NCI-H345 (cell line): ENCODE results near the gene TSPAN32.

ENCODE experiments used
- DNase-seq: peaks from one replicate; lab custom pipeline; 2025; lab: John Stamatoyannopoulos, UW

Gene TSPAN32, protein sequence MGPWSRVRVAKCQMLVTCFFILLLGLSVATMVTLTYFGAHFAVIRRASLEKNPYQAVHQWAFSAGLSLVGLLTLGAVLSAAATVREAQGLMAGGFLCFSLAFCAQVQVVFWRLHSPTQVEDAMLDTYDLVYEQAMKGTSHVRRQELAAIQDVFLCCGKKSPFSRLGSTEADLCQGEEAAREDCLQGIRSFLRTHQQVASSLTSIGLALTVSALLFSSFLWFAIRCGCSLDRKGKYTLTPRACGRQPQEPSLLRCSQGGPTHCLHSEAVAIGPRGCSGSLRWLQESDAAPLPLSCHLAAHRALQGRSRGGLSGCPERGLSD

DNA sequence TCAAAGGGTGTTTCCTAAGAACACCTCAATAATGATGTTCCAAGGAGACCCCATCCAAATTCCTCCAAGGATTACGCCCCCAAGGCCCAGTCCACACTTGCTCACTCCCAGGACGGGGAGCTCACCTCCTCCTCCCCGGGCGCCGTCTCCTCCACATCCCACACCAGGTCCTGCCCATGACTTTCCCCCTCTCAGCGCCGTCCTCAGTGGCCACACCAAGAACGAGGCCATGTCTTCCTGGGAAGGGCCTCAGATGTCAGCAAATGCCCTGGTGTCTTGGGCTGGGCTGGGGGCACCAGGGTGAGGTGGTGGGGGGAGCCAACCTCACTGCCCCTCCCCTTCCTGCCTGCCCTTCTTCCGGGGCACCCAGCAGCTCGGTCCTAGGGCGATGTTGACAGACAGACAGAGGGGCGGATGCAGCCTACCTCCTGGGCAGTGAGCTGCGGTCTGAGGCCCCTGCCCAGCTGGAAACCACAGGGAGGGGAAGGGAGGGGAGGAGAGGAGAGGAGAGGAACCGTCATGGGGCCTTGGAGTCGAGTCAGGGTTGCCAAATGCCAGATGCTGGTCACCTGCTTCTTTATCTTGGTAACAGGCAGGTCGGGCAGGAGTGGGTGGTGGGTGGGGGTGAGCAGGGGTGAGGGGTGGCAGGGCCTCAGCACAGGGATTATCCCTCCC, at the start of gene TSPAN32, which contains the start of gene C11orf21:
Gene TSPAN32, plus strand, starts transcription at position 383 of the 675 bp plus-strand sequence. Its CDS starts 137 bp downstream, at position 520.
Gene C11orf21, minus strand, starts transcription at position 288 of the 675 bp plus-strand sequence. Its CDS starts 110 bp downstream, at position 178.
- DNase-seq: no peak

DNA sequence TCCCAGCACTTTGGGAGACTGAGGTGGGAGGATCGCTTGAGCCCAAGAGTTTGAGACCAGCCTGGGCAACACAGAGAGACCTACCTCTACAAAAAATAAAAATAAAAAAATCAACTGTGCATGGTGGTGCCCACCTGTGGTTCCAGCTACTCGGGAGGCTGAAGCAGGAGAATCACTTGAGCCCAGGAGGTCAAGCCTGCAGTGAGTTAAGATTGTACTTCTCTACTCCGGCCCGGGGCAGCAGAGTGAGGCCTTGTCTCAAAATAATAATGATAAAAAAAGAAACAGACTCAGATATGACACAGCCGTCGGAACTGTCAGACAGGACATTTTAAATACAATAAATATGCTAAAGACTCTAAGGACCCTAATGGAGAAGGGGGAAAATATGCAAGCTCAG, 49.8 kb upstream of the TSPAN32 start:
- DNase-seq: no peak

DNA sequence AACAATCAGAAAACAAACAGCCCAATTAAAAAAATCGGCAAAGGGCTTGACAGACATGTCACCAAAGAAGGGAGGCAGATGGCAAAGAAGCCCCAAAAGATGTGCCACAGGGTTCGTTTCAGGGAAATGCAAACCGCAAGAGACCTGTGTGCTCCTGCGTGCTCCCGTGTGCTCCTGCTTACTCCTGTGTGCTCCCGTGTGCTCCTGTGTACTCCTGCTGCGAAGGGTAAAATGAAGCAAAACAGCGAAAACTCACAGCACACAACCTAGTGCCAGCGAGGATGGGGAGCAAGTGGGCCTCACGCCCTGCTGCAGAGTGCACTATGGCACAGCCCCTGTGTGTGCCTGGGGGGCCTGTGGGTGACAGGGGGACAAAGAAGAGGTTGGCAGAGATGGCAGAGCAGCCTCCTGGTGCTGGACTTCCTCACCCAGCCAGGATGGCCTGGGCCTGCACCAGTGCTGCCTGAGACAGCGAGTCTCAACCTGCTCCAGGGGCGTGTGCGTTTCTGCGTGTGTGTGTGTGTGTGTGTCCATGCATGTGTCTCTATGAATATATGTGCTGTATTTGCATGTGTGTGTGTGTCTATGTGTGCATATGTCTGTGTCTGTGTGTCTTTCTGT, 45.4 kb upstream of the TSPAN32 start:
- DNase-seq: no peak

DNA sequence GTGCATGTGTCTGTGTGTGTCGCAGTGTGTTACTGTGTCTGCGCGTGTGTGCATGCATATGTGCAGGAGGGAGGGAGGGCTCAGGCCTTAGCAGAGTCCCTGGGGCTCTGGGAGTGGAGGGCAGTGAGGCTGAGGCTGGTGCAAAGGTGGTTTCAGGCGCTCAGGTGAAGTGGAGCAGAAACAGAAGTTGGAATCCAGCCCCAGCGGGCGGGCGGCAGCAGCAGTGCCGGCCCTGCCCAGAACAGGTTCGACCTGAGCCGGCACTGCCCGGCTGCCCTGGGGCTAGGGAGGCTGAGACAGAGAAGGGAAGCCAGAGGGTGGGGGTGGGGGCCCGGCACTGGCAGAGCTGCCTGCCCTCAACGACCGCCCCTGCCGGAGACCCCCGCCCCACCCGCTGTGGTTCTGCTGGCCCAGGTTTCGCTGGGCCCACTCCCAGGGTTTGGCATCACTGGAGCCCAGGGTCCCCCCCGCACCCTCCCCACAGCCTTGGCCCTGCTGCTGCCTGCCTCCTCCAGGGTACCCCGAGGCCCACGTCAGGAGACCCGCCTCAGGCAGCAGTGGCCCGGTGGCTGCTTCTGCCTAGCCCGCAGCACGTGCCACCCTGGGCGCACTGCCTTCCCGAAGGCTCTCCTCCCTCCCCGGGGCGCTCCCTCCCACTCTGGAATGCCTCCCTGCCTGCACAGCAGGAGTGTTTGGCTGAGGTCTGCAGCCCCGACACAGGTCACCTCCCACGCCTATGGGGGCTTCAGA, 44.7 kb upstream of the TSPAN32 start:
- DNase-seq: no peak

DNA sequence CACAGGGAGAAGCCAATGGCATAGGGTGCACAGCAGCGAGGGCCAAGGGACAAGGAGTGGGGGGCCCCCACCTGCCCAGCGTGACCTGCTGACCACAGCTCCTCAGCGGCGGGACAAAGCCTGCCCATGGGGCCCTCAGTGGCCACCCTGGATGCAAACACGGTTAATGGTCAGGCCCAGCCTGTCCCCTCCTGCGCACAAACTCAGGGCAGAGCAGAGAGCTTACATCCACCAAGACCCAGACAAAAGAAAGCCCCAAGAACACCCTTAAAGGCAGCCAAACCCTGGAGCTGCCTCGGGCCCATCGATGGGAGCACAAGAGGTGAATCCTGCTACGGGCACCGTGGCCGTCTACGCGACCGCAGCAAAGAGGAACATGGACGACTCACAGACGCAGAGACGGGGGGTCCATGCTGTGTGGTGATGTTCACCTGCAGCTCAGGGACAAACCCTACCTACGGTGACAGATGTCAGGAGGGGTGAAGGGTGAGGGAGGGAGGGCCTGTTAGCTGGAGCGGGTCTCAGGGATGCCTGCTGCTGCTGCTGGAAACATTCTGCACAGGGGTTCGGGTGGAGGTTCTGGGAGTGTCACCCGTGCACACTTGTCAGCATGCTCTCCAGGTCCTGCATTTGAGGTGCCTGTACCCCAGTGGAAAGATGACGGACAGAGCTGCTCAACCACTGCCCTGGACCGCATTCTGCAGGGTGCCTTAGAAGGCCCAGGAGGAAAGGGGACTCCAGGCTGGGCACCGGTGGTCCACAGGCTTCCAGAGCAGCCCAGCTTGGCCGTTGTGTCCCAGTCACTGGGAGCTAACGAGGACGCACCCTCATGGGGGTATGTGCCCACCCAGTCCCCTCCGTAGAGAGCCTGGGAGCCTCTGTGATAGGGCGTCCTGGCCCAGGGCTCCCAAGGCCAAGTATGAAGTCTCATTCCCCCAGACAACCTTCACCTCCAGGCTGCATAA, 43.0 kb upstream of the TSPAN32 start:
- DNase-seq: no peak

DNA sequence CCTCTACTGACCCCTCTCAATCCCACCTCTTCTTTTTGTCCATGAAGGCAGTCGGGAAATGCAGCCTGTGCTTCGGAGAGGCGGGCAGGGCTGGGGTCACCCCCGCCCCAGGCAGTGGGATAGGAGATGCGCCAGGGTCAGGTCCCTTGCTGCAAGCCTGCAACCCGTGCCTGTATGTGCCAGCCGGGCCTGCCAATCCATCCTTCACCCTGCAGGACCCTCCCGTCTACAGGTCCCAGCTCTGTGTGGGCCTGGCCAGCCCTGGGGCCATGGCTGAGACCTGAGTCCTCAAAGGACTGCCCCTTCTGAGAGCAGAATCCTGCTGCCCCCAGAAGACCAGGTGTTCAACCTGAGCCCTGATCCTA, 42.4 kb upstream of the TSPAN32 start:
- no peak for DNase-seq

DNA sequence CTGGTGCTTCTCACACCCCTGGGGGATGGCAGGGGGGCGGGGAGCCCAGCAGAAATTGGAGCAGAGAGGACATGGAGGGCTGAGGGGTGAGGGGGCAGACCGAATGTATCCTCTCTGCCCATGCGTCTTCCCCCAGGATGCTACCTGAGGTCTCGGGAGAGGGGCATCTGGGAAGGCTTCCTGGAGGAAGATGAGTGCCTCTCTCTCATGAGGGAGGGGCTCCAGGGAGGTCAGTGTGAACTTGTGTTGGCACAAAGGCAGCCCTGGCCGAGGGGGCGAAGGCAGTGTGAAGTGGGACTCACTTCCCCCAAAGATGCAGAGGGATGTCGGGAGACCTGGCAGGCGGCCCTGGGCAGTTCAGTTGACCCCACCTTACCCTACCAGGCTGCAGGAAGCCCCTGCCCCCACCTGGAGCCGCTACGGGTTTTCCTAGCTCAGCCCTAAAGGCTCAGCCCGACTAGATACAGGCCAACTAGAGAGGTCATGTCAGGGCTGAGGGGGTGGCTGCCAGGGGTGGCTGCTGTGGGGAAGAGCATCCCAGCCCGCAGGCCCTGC, 41.8 kb upstream of the TSPAN32 start:
- no peak for DNase-seq

DNA sequence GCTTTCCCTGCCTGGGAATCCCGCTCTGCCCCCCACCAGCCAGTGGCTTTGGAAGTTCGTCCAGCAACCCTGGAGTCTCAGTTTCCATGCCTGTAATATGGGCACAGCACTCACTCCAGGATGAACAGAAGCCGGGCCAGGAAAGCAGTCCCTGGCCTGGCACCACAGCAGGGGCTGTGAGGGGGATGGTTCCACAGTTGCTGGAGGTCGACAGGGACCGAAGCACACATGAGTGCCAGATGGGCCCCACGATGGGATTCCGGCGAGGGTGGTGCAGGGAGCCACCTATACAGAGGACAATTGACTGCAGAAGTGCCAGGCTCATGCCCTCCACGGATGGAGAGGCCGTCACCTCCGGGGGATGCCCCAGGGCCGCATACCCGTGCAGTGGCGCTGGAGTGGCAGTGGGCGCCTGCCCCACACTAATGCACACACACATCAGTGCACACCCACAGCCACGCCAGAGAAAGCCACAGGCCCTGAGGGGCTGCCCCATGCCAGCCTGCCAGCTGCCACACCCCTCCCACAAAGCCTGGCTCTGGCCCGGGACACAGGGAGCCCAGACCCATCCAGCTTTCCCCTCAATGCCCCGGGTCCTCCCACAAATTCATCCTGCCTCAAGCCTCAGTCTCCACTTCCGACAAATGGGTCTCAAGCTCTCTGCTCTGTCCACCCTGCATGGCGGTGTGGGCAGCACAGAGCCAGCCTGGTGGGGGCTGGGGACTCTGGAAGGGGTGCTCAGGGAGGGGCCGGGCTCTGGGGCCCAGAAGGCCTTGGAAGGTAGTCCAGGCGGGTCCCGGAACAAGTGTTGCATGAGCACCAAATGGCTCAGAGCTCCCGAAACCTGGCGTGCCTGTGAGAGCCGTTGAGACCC, 41.1 kb upstream of the TSPAN32 start:
- no peak for DNase-seq

DNA sequence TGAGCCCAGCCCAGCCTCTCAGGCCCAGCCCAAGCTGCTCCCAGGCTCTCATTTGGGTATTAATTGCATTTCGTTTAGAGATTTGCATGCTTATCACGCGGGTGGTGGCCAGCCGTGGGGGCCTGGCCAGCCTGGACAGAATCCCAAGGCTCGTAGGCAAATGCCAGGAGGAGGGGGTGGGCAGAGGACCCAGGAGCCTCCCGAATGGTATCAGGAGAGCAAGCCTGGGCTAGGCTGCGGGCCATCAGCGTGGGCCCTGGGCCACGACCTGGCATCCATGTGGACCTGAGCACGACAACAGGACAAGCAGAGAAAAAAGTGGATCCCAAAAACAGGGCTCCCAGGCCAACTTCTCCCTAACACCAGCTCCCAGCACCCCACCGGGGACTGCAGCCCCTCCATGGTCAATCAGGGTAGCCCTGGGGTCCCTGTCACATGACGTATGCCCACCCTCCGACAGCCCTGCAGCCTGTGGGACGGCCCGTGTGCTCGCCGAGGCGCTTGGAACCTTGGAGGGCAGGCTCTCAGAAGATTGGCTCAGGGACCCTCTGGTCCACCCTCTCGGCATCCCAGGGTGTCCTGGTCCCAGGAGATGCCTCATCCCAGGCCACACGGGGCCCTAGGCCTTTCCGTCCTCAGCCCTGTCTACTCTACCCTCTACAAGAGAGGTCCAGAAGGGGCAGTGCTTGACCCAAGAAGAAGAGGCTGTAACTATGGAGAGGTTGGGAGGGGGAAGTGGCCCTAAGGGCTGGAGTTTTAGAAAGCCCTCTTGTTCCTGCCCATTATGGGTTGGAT, 40.2 kb upstream of the TSPAN32 start:
- DNase-seq: no peak

DNA sequence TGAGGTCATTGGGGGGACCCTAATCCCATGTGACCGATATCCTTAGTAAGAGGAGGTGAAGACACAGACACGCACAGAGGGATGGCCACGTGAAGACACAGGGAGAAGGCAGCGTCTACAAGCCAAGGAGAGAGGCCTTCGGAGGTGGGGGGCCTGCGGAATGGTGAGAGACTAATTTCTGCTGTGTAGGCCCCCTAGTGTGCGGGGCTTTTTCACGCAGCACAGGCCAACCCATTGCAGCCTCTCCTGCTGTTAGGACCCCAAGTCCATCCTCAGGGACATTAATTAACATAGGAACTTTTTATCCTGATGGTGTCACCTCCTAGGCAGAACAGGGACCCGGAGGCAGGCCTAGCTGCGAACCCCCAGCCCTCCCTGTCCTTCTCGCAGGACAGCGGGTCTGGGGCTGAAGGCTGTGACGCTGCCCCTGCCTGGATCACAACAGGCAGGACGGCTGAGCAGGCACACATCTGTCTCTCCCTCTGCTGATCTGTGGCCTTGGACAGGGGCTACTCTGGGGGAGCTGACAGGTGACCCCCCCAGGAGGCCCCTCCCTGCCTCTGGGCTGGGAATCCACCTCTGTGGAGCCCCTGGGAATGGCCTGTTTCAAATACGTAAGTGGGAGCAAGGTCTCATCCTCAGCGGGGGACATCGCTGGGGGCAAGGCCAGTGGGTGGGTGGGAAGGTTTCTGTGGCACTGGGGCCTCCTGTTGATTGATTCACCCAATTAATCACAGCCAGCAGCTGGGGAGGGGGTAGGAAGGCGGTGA, 39.3 kb upstream of the TSPAN32 start:
- DNase-seq: no peak

DNA sequence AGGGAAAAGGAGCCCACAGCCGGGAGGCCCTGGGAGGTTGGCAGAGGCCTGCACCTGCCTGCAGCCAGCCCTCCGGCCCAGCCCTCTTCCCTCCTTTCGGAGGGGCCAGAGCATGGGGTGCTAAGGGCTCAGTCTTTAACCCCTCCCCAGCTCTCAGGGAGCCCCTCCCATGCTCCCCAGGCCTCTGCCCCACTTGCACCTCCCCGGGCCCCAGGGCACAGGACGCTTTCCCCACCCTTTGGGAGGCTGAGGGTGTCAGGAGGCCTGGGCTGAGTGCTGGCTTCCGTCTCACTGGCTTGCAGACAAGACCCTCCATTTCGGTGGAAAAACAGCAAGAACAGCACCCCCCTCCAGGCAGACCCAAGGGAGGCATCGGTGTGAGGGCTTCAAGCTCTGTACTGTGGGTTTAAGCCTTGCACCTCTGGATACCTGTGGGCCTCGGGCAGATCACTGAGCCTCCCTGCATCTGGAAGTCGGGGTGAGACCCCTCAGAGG, 38.7 kb upstream of the TSPAN32 start:
- DNase-seq: no peak

DNA sequence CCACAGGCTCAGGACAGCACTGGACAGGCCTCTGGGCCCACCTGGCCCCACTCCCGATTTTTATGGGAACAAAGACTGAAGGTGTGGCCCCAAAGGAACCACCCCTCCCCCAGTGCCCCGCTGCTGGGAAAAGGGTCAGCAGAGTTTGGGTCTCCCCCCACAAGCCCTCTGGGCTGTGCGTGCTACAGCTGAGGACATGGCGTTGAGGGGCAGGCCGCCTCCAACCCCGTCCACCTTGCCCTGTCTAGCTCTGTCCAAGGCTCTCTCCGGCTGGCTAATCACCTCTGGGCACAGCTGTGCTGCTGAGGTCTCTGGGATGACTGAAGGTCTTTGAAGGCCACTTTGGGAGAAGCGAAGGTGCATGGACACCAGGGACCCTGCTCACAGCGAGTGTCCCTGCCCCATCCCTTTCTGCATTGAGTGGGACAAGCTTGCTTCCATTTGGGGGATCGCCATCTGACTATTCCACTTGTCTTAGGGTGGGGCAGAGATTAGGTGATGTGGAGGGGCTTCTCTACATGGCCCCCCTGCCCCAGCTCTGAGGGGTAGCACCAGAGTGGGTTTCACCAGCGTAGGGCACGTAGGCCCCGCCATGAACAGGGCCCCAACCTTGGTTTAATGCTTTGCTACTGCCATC, 38.0 kb upstream of the TSPAN32 start:
- no peak for DNase-seq

DNA sequence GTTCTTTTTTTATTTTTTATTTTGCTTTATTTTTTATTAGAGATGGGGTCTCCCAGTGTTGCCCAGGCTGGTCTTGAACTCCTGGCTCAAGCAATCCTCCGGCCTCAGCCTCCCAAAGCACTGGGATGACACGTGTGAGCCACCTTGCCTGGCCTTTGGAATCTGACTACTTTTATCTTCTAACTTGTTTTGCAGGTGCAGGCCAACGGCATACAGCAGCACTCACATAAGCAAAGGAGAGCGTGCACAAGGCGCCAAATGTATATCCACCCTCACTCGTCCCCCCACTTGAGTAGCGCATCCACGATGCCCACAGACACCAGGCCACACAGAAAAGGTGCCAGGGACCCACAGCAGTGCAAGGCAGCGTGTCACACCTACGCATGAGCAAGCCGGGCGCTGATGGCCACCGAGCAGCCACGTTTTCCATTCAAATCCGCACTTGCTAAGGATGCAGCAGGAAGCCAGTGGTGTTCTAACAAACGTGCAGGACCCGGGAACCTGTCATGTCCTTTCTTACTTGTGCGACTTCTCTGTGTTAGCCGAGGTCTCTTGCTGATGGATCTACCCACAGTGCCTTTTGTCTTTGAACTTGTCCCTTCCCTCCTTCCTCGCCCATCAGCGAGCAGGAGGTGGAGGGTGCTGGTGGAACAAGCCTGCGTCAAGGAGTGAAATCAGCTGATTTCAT, 37.3 kb upstream of the TSPAN32 start:
- DNase-seq: no peak

DNA sequence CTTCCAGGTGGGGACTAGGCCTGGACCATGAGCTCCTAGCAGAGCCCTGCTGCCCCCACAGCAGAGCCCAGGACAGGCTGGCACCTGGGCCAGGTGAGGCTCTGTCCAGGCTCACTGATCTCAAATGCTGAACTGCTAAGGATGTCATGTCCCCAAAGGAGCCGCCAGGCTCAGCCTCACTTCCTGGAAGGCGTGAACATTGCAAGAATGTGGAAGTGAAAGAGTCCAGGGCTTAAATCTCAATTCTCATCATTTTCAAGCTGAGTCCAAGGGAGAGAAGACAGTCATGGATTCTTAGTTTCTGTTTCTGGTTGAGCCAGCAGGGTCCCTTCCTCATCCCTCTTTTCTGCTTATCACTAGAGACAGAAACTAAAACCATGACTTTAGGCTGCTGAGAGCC, 36.4 kb upstream of the TSPAN32 start:
- no peak for DNase-seq

DNA sequence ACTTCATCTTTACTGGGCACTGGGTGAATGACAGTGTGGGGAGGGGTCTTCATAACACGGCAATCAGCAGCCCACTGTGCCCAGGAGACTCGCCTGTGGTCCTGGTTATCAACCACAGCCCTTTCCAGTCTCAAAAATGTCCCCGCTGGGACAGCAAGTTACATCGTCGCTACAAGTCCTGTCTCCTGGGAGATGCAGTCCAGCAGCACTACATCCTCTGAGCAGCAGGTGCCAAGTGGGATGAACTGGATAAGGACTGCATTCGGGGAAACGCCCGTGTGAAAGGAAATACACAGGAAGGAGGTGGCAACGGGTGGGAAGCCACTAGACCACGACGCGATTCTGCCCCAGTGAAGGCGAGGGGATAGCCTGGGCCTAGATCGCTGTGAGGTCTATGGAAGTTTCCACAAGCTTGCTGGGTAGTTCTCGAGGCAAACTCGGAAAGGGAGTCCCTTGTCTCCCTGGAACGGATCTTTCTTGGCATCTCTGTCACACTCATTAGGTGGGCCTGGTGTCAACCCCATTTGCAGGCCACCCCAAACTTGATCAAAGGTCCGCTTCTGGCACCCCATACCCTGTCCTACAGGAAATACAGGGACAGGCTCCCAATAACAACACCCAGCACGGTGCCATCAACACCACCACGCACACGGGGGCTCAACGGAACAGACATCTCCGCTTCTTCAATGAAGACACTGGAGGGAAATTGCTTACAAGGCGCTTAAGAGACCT, 35.8 kb upstream of the TSPAN32 start:
- DNase-seq: no peak

DNA sequence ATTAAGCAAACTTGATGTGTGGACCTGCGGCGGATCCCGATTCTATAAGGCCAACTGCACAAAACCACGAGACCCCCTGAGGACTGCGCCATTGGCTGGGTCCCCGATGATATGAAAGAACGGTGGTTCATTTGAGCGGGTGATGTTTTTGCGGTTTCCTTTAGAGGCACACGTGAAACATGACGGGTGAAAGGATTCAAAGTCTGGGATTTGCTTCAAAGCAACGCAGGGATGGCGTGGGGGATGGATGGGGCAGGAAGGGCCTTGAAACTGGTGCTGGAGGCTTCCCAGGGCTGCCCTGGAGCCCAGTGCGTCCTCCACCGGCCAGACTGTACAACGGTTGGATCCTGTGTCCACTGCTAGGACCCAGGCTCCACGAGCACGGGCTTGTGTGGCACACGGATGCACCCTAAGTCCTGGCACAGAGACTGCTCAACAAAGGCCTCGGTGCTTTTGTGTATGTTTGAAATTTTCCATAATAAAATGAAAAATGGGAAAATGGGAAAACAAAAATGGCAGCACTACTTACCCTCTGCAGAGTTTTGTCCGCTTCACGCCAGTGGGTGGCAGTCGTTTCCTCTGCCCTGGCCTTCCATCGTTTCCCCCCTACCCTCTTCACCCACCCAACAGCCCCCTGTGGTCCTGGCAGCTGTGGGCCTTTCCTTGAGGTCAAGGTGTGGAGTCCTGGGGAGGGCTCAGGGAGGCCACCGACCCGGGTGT, 35.1 kb upstream of the TSPAN32 start:
- no peak for DNase-seq
